HS-27A (cell line): Measurements from ENCODE around the gene FTSJ3.
"Not testable (repeated sequence)": the region's sequence is repeated elsewhere in the genome, so short reads cannot be mapped to it uniquely, and the experiment has no call there.

ENCODE experiments used
- DNase-seq: peaks from one replicate; pipeline ENCODE4 v3.0.0-alpha.2; 2012; ENCODE audit warnings: low read depth, missing footprints

The FTSJ3 gene

DNA sequence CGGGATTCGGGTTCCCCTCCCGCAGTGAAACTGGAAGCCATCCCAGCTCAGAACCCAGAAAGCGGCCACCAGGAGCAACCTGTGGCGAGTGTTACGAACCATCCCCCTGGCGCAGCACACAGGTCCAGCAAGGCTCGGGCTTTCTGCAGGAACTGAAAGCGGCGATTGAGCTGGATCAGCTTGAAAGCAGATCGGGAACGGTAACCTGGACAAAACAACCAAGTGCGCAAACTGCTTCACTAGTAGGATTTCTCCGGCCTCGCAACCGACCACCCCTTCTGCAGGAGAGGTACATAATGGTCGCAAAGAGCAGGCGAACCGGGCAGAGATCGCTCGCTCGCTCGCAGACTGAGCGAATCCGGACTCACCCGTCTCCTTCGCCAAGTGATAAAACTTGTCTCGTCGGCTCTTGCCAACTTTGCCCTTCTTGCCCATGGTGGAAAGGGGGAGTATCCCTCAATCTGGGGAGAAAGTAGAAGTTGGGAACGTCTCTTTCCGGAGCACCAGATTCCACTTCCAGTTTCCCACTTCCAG lies 928 bp downstream of the FTSJ3 start:
- DNase-seq, result no peak

DNA sequence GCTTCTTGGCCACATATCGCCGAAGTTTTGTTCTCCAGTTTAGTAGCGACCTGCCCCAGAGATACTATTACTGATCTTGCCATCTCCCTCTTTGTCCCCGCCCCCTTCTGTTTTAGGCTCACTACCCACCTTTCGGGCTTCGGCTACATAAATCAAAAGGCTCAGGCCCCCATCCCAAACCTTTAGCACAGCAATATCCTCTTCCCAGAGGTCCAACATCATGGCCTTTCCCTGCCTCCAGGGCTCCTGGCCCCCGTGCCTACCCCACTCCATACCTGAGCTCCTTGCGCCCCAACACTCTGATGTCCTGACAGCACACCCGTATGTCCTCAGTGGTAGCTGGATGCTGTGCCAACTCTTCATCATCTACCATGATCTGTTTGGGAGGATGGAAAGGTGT lies 3.1 kb downstream of the FTSJ3 start:
- no peak for DNase-seq

DNA sequence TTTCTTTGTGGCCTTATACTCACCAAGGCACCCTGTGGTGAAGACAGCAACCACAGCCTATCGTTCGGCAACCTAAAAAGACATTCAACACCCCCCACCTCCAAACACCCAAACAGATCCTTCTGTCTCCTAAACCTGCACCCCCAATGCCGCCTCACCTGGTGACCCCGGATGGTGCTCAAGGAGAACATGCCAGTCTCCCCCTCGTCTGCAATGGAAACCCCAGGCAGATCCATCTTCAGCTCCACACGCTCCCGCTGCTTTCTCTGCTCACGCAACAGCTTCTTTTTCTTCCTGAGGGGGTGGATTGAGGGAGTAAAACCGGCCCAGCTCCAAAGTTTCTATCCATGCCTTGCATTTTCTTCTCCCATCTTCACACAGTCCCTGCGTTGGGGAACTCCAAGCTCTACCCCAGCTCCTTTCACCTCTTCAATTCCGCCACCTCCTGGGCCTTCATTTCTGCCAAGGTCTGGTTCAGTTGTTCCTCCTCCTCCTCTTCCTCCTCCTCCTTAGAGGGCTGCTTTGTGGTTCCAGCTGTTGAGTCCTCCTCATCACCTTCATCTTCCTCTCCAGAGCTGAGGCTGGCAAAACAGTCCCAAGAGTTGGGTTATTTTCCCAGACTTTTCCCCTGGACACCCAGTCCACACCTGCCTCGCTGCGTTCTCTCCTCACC lies 3.7 kb downstream of the FTSJ3 start:
- no peak for DNase-seq

DNA sequence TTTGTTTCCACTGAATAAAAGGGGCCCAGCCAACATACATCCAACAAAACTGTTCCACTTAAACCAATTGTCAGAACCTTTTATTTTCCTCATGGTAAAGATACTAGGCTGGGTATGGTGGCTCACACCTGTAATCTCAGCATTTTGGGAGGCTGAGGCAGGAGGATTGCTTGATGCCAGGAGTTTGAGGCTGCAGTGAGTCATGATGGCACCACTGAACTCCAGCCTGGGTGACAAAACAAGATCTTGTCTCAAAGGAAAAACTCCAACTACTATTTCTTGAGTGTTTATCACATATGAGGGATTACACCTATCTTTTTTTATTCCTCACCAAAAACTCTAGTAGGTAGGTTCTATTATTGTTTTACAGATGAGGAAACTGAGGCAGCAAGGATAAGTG lies 4.9 kb downstream of the FTSJ3 start:
- DNase-seq, result no peak

DNA sequence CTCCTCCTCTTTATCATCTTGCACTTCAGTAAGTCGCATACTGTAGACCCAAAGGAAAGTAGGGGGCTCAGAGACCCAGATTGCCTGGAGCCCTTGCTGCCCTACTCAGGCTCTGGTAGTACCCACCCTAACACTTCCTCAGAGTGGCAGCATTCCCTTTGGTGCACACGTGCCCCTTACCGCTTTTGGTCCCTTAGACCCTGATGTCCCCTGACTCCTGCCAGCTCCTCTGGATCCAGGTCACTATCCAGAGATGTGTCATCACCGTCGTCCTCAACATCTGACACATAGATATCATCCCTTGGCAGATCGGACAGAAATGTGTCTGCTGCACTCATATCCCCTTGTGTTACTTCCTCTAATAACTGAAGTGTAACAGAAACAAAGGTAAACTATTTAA lies 5.7 kb downstream of the FTSJ3 start:
- no peak for DNase-seq

DNA sequence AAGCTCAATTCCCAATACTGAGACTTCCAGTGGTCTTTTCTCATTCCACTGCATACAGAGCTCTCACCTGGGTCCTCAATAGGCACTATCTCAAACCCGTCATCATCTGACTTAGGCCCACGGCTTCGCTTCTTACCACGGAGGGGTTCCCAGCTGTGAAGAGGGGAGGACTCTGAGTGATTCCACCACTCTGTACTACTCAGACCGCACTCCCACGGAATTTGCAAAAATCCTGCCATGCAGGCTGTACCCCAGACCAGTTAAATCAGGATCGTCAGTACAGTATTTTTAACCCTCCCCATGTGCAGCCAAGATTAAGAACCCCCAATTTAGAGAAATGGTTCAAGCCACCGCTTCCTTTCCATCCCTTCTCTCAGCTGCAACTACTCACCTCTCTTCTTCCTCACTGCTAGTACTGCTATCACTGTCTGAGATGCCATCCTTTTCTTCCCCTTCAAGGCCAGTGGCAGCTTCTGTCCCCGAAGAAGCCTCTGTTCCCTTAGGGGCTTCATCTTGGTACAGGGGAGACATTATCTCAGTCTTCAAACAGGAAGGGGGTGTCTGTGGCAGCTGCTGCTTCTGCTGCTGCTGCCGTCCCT lies 6.4 kb downstream of the FTSJ3 start:
- DNase-seq, result no peak

DNA sequence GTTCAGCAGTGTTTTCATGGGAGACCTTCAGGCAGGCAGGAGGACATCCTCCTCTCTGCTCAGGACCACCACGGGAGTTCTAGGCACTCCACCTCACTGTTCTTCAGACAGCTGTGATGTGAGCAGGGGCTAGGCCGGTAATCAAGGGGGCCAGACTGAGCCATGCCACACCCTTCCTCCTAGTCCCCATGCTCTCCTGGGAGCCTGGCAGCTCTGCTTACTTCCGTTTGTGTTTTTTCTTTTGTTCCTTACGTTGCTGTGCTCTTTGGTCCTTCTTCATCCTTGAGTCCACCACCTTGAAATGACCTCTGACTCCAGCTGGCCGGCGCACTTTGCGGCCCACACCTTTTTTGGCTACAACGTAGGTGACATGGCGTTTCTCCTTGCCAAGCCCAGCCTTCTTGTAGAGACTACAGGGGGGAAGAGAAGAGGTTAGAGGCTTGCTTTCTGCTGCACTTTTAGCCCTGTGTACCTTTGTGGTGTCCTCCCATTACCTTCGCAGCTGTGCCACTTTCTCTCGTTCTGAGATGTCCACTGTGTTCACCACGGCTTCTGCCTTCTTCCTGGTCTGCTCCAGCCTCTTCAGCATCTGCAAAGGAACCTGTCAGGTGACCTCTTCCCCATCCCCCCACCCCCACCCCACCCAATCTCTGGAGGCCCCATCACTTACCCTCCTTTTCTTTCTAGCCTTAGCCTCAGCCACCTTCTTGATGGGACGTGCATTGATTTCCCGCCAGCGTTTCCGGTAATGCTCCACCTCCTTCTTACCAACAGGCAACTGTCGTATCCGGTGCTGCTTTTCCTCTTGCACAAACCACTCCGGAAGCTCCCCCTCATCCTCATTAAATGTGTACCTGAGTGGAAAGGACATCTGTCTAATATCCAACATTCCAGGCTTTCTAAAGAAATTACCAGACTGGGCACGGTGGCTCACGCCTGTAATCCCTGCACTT lies 7.6 kb downstream of the FTSJ3 start:
- DNase-seq, result no peak

DNA sequence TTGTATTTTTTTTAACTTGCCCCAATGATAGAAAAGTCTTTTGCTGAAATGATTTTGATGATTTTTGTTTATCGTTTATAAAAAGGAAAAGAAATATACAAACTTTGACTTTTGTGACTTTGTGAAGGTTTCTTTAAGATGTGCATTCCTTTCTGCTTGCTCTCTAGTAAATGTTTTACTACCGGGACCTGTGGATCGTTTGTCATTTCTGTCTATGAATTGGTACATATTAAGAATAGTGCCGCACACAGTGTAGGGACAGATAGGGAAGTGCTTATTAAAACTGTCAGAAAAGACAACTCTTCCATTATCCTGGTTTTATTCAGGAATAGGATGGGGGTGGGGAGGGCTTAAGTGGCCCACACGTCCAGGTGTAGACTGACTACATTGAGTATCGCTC lies 8.3 kb downstream of the FTSJ3 start:
- DNase-seq, result no peak

DNA sequence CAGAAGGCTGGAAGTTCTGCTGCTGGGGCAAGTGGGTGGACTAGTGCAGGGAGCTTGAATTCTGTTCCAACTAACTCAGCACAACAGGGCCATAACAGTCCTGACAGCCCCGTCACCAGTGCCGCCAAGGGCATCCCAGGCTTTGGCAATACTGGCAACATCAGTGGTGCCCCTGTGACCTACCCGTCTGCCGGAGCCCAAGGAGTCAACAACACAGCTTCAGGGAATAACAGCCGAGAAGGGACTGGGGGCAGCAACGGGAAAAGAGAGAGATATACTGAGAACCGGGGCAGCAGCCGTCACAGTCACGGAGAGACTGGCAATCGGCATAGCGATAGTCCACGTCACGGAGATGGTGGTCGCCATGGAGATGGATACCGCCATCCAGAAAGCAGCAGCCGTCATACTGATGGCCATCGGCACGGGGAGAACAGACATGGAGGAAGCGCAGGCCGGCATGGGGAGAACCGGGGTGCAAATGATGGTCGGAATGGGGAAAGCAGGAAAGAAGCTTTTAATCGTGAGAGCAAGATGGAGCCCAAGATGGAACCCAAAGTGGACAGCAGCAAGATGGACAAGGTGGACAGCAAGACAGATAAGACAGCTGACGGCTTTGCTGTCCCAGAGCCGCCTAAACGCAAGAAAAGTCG lies 9.6 kb downstream of the FTSJ3 start:
- DNase-seq, result no peak

DNA sequence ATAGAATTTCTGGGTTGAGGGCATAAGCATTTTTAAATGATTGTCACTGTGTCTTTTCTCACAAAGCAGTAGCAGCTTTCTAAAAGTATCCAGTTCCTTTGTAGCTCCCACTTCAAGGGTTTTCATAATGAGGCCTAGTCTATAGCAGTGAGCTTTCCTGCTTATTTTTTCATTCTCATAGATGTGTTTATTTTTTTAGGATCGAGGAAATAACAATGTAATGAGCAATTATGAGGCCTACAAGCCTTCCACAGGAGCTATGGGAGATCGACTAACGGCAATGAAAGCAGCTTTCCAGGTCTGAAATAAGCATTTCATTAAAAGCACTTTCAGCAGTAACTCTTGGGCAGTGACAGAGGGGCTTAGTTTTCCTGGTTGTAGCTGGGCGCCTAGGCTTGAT lies 10.8 kb downstream of the FTSJ3 start:
- DNase-seq, result no peak

DNA sequence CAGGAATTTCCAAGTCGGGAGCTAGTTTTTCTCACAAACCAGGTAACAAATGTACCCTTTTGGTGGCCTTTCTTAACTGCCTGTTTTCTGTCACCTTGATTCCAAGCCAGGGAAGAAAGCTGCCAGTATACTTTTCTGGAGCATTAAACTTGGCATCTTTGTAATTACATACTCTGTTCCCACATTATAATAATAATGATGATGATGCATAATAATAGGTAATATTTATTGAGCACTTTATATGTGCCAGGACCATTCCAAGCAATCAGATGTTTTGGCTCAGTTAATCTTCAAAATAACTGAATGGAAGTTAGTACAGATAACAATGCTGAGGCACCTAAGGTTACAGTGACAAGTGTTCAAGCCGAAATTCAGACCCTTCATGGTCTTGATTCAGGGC lies 11.3 kb downstream of the FTSJ3 start:
- no peak for DNase-seq

DNA sequence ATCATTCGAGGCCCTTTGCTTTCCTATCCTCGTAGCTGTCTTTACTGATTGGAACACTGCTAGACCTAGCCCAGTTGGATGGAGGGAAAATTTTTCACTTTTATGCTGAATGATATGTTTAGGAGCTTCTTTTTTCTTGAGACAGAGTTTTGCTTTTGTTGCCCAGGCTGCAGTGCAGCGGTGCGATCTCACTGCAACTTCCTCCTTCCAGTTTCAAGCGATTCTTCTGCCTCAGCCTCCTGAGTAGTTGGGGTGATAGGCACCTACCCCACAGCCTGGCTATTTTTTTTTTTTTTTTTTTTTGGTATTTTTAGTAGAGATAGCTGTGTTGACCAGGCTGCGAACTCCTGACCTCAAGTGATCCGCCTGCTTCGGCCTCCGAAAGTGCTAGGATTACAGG lies 17.5 kb downstream of the FTSJ3 start:
- DNase-seq, result no peak

DNA sequence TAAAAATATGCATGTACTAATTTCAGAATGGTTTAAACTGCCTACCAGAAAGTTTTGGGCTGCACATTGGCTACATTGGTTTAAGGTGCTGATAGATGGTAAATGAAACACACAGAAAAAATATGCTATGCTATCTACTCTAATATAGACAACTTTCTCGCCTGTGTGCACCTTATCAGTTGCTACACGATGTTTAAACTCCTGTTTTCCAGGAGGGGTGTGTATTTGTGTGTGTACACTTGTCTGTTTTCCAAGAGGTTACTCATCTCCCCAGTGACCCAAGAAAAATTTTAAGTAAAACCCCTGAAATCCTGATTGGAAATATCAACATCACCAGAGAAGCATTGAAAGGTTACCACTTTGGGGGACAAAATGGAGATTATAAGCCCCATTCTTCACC lies 21.9 kb downstream of the FTSJ3 start:
- no peak for DNase-seq

DNA sequence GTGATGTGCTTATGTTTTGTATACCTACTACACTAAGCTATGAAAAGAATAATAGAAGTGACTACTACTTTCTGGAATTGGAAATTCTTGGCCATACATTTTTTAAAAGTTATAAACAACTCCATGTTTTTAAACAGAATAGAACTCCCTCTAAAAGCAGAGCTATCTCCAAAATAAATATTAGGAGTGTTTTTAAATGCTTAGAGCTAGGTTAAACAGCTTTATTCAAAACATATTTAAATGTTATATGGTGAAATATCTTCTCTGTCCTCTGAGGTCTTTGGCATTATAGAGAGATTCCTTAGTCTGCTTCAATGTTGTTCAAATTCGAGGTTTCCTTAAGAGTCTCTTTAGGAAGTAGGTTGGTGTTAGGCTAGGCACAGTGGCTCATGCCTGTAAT lies 23.1 kb downstream of the FTSJ3 start:
- no peak for DNase-seq

DNA sequence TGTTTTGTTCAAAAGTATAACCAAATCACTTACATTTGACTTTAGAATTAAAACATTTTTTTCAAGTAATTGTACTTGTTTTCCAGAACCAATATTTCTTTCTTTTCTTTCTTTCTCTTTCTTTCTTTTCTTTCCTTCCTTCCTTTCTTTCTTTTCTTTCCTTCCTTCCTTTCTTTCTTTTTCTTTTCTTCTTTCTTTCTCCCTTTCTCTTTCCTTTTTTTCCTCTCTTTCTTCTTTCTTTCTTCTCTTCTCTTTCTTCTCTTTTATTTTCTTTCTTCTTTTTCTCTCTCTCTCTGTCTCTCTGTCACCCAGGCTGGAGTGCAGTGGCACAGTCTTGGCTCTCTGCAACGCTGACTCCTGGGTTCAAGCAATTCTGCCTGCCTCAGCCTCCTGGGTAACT lies 26.7 kb downstream of the FTSJ3 start:
- DNase-seq, result no peak

DNA sequence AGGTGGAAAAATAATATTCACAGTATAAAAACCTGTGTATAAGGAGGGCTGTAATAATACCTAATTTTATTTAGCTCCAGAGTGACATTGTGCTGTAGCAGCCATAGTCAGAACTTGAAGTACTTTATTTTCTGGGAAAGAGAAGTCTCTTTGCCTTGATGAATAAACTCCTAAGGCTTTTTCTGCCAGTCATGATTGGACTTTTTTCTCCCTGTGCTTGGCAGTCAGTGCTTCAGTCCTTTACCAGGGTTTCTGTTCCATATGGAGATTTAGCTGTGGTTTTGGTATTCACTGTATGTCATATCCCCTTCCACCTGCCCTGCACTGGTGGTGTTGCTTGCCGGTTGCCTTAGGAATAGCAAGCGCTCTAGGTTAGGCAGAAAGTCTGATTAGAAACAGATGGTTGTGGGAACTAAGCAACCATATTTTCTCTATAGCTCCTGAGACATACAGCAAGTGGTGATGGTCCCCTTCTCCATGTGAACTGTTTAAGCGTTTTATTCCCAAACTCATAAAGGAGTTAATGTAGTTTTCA lies 28.8 kb downstream of the FTSJ3 start:
- no peak for DNase-seq

DNA sequence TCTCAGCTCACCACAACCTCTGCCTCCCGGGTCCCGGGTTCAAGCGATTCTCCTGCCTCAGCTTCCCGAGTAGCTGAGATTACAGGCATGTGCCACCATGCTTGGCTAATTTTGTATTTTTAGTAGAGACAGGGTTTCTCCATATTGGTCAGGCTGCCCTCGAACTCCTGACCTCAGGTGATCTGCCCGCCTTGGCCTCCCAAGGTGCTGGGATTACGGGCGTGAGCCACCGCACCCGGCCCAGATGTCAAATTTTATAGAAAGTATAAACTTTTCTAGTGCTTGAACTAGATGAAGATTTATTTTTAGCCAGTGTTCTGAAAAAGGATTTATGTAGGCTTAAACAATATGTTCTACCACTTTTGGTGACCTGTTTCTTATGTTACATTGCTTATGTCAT lies 31.1 kb downstream of the FTSJ3 start:
- DNase-seq, result not testable (repeated sequence)

DNA sequence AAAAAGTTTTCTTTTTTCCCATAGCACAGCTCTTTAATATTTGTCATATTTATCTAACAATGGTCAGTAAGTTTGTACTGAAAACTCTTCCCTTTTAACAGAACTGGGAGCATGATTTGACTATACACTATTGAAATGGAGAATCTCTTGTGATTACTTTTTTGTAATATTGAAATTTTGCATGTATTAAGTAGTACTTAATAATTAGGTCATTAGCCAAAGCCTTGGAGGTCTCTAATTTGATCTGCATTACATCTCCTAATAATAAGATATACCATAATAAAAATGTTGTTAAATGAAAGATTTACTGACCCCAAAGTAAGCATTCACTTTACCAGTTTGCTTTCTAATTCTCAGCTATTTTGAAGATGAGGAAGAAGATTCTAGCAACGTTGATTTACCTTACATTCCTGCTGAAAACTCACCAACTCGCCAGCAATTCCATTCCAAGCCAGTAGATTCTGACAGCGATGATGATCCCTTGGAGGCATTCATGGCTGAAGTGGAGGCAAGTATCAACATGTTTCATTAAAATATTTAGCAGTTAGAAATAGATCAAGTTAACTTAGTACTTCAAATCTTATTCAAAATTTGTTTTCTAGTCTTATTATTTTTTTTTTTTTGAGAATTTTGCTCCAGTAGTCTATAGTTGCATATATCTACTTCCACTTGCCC lies 35.3 kb downstream of the FTSJ3 start:
- no peak for DNase-seq

DNA sequence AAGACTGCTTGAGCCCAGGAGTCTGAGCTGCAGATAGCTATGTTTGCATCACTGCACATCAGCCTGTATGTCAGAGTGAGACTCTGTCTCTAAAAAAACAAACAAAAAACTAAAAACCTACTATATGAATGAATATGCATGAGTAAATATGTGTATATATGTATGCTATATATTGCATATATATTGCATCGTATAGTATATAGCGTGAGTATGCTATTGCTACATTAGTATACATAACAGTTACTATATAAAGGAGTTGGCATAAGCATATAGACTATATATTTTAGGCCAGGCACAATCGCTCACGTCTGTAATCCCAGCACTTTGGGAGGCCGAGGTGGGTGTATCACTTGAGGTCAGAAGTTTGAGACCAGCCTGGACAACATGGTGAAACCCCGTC lies 37.4 kb downstream of the FTSJ3 start:
- no peak for DNase-seq

DNA sequence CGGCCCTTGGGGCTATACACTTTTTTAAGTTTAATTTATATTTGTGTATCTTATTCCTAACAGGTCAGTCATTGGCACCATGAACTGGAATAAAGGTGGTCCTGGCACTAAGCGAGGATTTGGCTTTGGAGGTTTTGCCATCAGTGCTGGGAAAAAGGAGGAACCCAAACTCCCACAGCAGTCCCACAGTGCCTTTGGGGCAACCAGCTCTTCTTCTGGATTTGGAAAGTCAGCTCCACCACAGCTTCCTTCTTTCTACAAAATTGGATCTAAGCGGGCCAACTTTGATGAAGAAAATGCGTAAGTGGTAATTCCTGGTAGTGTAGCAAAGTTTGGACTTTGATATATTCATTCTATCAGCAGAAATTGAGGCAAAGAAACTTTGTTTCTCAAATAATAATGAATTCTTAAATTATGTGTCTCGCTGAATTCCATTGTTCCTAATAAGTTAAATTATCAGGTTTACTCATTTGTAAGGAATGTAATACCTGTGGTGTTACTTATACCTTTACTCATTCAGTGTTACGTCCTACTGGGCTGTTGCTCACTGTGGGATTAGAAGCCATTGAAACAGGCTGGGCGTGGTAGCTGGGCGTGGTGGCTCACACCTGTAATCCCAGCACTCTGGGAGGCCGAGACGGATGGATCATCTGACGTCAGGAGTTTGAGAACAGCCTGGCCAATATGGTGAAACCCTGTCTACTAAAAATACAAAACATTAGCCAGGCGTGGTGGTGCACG lies 40.3 kb downstream of the FTSJ3 start:
- no peak for DNase-seq

DNA sequence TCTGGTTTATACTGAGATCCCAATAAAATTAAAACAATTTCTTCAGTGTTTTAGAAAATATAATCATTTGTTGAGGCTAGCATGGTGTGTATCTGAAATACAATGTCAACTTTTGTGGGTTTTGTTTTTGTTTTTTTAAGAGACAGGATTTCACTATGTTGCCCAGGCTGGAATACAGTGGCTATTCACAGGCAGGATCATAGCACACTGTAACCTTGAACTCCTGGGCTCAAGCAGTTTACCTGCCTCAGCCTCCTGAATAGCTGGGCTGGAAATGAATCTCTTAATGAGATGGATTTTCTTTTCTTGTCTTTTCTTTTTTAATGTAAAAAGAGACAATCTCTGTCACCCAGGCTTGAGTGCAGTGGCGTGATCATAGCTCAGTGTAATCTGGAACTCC lies 41.3 kb downstream of the FTSJ3 start:
- no peak for DNase-seq
